BE2C (cell line): ENCODE results near the gene LRRC34.

Experiments
- DNase-seq: peaks from one replicate; pipeline ENCODE4 v3.0.0-alpha.2; 2020
- H3K27me3 ChIP-seq: fragments of 250-450 bp; sonication (Bioruptor Pico); 2 replicates; pipeline ENCODE4 v1.5.1; 2020; ENCODE audit warnings: mild to moderate bottlenecking
- H3K36me3 ChIP-seq: fragments of 250-450 bp; sonication (Bioruptor Pico); 2 replicates; pipeline ENCODE4 v1.5.1; 2020; ENCODE audit warnings: mild to moderate bottlenecking
- H3K4me1 ChIP-seq: fragments of 250-450 bp; sonication (Bioruptor Pico); 2 replicates; pipeline ENCODE4 v1.5.1; 2020
- H3K4me3 ChIP-seq: 2 replicates; pipeline ENCODE4 v1.5.1; 2011; ENCODE audit warnings: low read depth, low read length
- H3K9me3 ChIP-seq: fragments of 250-450 bp; sonication (Bioruptor Pico); 2 replicates; pipeline ENCODE4 v1.5.1; 2020
- CTCF ChIP-seq: IDR thresholded peaks from 2 replicates; pipeline ENCODE4 v1.5.1; 2012; ENCODE audit warnings: mild to moderate bottlenecking, low read depth, low read length

Gene LRRC34

GRCh38 chr3:169751875-169752274 is 60.8 kb downstream of the LRRC34 start:
- no peaks in the 10 kb centered on the region for H3K36me3 ChIP-seq
- H3K9me3 ChIP-seq, result no peaks in the 10 kb centered on the region
- H3K4me1 ChIP-seq, result no peaks in the 10 kb centered on the region
- no peak for TF ChIP-seq CTCF
- DNase-seq, result no peak
- H3K27me3 ChIP-seq, result peaks cover 58% of the 10 kb centered on the region
- no peak overlapping the region for H3K4me3 ChIP-seq

GRCh38 chr3:169750665-169751064 is 62.0 kb downstream of the LRRC34 start:
- Histone ChIP-seq H3K36me3 (no peaks in the 10 kb centered on the region), H3K4me3 (no peak overlapping the region), H3K4me1 (no peaks in the 10 kb centered on the region), H3K9me3 (no peaks in the 10 kb centered on the region), H3K27me3 (peaks cover 71% of the 10 kb centered on the region)
- no peak for TF ChIP-seq CTCF
- no peak for DNase-seq

- no peaks in the 10 kb centered on the region for H3K4me1 ChIP-seq
- no peak for DNase-seq
- no peak for TF ChIP-seq CTCF
- peaks cover 68% of the 10 kb centered on the region for H3K27me3 ChIP-seq
- H3K36me3 ChIP-seq, result no peaks in the 10 kb centered on the region
- H3K9me3 ChIP-seq, result no peaks in the 10 kb centered on the region
- H3K4me3 ChIP-seq, result no peak overlapping the region
Measured at GRCh38 chr3:169748670-169749069, 64.0 kb downstream of the LRRC34 start.

GRCh38 chr3:169746924-169747323 is 65.8 kb downstream of the LRRC34 start:
- Histone ChIP-seq H3K4me1 (no peaks in the 10 kb centered on the region), H3K36me3 (no peaks in the 10 kb centered on the region), H3K27me3 (peaks cover 63% of the 10 kb centered on the region), H3K9me3 (no peaks in the 10 kb centered on the region), H3K4me3 (no peak overlapping the region)
- DNase-seq, result no peak
- TF ChIP-seq CTCF, result no peak

GRCh38 chr3:169744366-169745054 is 68.2 kb downstream of the LRRC34 start:
- H3K9me3 ChIP-seq, result no peaks in the 10 kb centered on the region
- DNase-seq, result no peak

More at GRCh38 chr3:169744366-169745054, 68.2 kb downstream of the LRRC34 start:
- TF ChIP-seq CTCF, result peak; percentile 42
- no peaks in the 10 kb centered on the region for H3K36me3 ChIP-seq
- peaks cover 42% of the 10 kb centered on the region for H3K27me3 ChIP-seq
- no peak overlapping the region for H3K4me3 ChIP-seq
- no peaks in the 10 kb centered on the region for H3K4me1 ChIP-seq
